Measurements from ENCODE around the gene ZNF865.

Gene ZNF865

GRCh38 chr19:55626350-55626749 lies 20.9 kb downstream of the ZNF865 start:
- H3K36me3 Mint-ChIP-seq (ENCODE audit: low read depth) = peaks cover 10% of the 10 kb centered on the region
- no peaks in the 10 kb centered on the region for H3K9me3 Mint-ChIP-seq
- no peak overlapping the region for H3K27ac Mint-ChIP-seq
- peaks cover 18% of the 10 kb centered on the region for H3K4me1 Mint-ChIP-seq
- peak overlapping the region in 2 of 3 experiments; percentile 59 to 70 for H3K4me3 Mint-ChIP-seq
- no peaks in the 10 kb centered on the region for H3K27me3 Mint-ChIP-seq (ENCODE audit: low read depth)
- TF ChIP-seq CTCF (IDR thresholded peaks at IDR 0.05; ENCODE audit: unreplicated experiment in 3 of 3) = no peak

GRCh38 chr19:55632463-55632834 lies 27.0 kb downstream of the ZNF865 start:
- peaks cover 3% of the 10 kb centered on the region for H3K27me3 Mint-ChIP-seq (ENCODE audit: low read depth)
- H3K4me1 Mint-ChIP-seq = peaks cover 37% of the 10 kb centered on the region
- H3K4me3 Mint-ChIP-seq = peak overlapping the region; percentile 47 to 74 (median 49)
- peak overlapping the region; percentile 17 to 79 (median 71) for H3K27ac Mint-ChIP-seq
- H3K36me3 Mint-ChIP-seq (ENCODE audit: low read depth) = no peaks in the 10 kb centered on the region
- TF ChIP-seq CTCF (IDR thresholded peaks at IDR 0.05; ENCODE audit: unreplicated experiment in 3 of 3) = peak; percentile 84 to 91 (median 87)
- H3K9me3 Mint-ChIP-seq = no peaks in the 10 kb centered on the region

GRCh38 chr19:55633861-55634260 lies 28.4 kb downstream of the ZNF865 start:
- peak overlapping the region in 2 of 3 experiments; percentile 64 to 99 for H3K4me3 Mint-ChIP-seq
- H3K9me3 Mint-ChIP-seq = no peaks in the 10 kb centered on the region
- peaks cover 5% of the 10 kb centered on the region for H3K36me3 Mint-ChIP-seq (ENCODE audit: low read depth)
- no peak overlapping the region for H3K27ac Mint-ChIP-seq
- peaks cover 45% of the 10 kb centered on the region for H3K4me1 Mint-ChIP-seq
- H3K27me3 Mint-ChIP-seq (ENCODE audit: low read depth) = peaks cover 3% of the 10 kb centered on the region
- no peak for TF ChIP-seq CTCF (IDR thresholded peaks at IDR 0.05; ENCODE audit: unreplicated experiment in 3 of 3)

GRCh38 chr19:55635334-55635717 lies 29.9 kb downstream of the ZNF865 start:
- peak overlapping the region; percentile 92 to 96 (median 96) for H3K27ac Mint-ChIP-seq
- H3K36me3 Mint-ChIP-seq (ENCODE audit: low read depth) = peaks cover 8% of the 10 kb centered on the region
- H3K4me3 Mint-ChIP-seq = peak overlapping the region; percentile 96 to 99 (median 96)
- H3K27me3 Mint-ChIP-seq (ENCODE audit: low read depth) = peaks cover 3% of the 10 kb centered on the region
- TF ChIP-seq CTCF (IDR thresholded peaks at IDR 0.05; ENCODE audit: unreplicated experiment in 3 of 3) = no peak
- H3K9me3 Mint-ChIP-seq = no peaks in the 10 kb centered on the region
- peaks cover 51% of the 10 kb centered on the region for H3K4me1 Mint-ChIP-seq

- Mint-ChIP-seq H3K27me3 (ENCODE audit: low read depth) (peaks cover 3% of the 10 kb centered on the region), H3K4me3 (peak overlapping the region; percentile 96 to 99 (median 96)), H3K4me1 (peaks cover 54% of the 10 kb centered on the region), H3K9me3 (no peaks in the 10 kb centered on the region), H3K27ac (peak overlapping the region; percentile 49 to 96 (median 92)), H3K36me3 (ENCODE audit: low read depth) (peaks cover 8% of the 10 kb centered on the region)
- TF ChIP-seq CTCF (IDR thresholded peaks at IDR 0.05; ENCODE audit: unreplicated experiment in 3 of 3) = no peak
Measured at GRCh38 chr19:55635856-55636440, 30.5 kb downstream of the ZNF865 start.

GRCh38 chr19:55636723-55637122 lies 31.3 kb downstream of the ZNF865 start:
- TF ChIP-seq CTCF (IDR thresholded peaks at IDR 0.05; ENCODE audit: unreplicated experiment in 3 of 3) = no peak
- Mint-ChIP-seq H3K4me3 (peak overlapping the region; percentile 96 to 99 (median 96)), H3K36me3 (ENCODE audit: low read depth) (peaks cover 8% of the 10 kb centered on the region), H3K9me3 (no peaks in the 10 kb centered on the region), H3K27me3 (ENCODE audit: low read depth) (peaks cover 3% of the 10 kb centered on the region), H3K27ac (peak overlapping the region; percentile 49 to 96 (median 92)), H3K4me1 (peaks cover 57% of the 10 kb centered on the region)

Measured in nephron (organoid).